ENCODE data around the gene ST6GAL1.

GRCh38 chr3:187042874-187043458 is 112.6 kb downstream of the ST6GAL1 start:
- TF ChIP-seq CTCF (IDR thresholded peaks at IDR 0.05 in 4 of 5, conservative IDR thresholded peaks at IDR 0.05 in 1 of 5) = no peak
- TF ChIP-seq POLR2A (IDR thresholded peaks at IDR 0.05) = no peak

All from gastrocnemius medialis (tissue), 4 donors.